C4-2B (cell line): ENCODE data around the gene RD3L.
"Not testable (repeated sequence)": the region's sequence is repeated elsewhere in the genome, so short reads cannot be mapped to it uniquely, and the experiment has no call there.

Experiments
- CTCF ChIP-seq: fragments of 450-650 bp; conservative IDR thresholded peaks from 2 replicates; pipeline ENCODE4 v1.5.1; 2017; ENCODE audit warnings: mild to moderate bottlenecking
- ZFX ChIP-seq: fragments of 450-650 bp; IDR thresholded peaks from 2 replicates; pipeline ENCODE4 v1.6.1; 2017

GRCh38 chr14:103980623-103981238 lies 38.4 kb upstream of the RD3L start:
- peak; percentile 90 for TF ChIP-seq CTCF
- not testable (repeated sequence) for TF ChIP-seq ZFX
